T-helper 2 cell treated with Interferon-gamma antibody and Interleukin-4, amounts not matched to agents 5 μg/mL and 100 μg/mL, for 36 hours (primary cell): ENCODE data around the gene GCC1.

Source experiments
- DNase-seq: peaks from one replicate; pipeline ENCODE4 v3.0.0; 2021; ENCODE audit warnings: low spot score
- H3K27ac Mint-ChIP-seq: one replicate; pipeline ENCODE4 v1.8.0; 2021; ENCODE audit warnings: mild to moderate bottlenecking, mixed read lengths
- H3K27me3 Mint-ChIP-seq: one replicate; pipeline ENCODE4 v1.8.0; 2021; ENCODE audit warnings: low read depth, mixed read lengths
- H3K36me3 Mint-ChIP-seq: one replicate; pipeline ENCODE4 v1.8.0; 2021; ENCODE audit warnings: low read depth, mixed read lengths
- H3K4me1 Mint-ChIP-seq: one replicate; pipeline ENCODE4 v1.8.0; 2021; ENCODE audit warnings: low read depth, mixed read lengths
- H3K4me3 Mint-ChIP-seq: one replicate; pipeline ENCODE4 v1.8.0; 2022; ENCODE audit warnings: mild to moderate bottlenecking, moderate library complexity, mixed read lengths
- H3K9me3 Mint-ChIP-seq: one replicate; pipeline ENCODE4 v1.8.0; 2021; ENCODE audit warnings: mixed read lengths

Gene GCC1

GRCh38 chr7:127539116-127539515 is 46.3 kb downstream of the GCC1 start:
- no peak overlapping the region for H3K4me3 Mint-ChIP-seq
- H3K9me3 Mint-ChIP-seq, result peaks cover 4% of the 10 kb centered on the region
- no peak for DNase-seq
- H3K27ac Mint-ChIP-seq, result no peak overlapping the region
- peaks cover 35% of the 10 kb centered on the region for H3K27me3 Mint-ChIP-seq
- no peaks in the 10 kb centered on the region for H3K4me1 Mint-ChIP-seq
- no peaks in the 10 kb centered on the region for H3K36me3 Mint-ChIP-seq

GRCh38 chr7:127536741-127537140 is 48.7 kb downstream of the GCC1 start:
- H3K4me3 Mint-ChIP-seq, result no peak overlapping the region
- H3K27ac Mint-ChIP-seq, result no peak overlapping the region
- H3K27me3 Mint-ChIP-seq, result peaks cover 36% of the 10 kb centered on the region
- peaks cover 4% of the 10 kb centered on the region for H3K9me3 Mint-ChIP-seq
- DNase-seq, result no peak
- no peaks in the 10 kb centered on the region for H3K36me3 Mint-ChIP-seq
- no peaks in the 10 kb centered on the region for H3K4me1 Mint-ChIP-seq

- Mint-ChIP-seq H3K4me3 (no peak overlapping the region), H3K9me3 (peaks cover 4% of the 10 kb centered on the region), H3K27ac (no peak overlapping the region), H3K27me3 (peaks cover 36% of the 10 kb centered on the region), H3K4me1 (no peaks in the 10 kb centered on the region), H3K36me3 (no peaks in the 10 kb centered on the region)
- no peak for DNase-seq
These were observed 49.1 kb downstream of the GCC1 start for GRCh38 chr7:127536394-127536691.

GRCh38 chr7:127535546-127536393 is 49.6 kb downstream of the GCC1 start:
- no peak overlapping the region for H3K27ac Mint-ChIP-seq
- H3K4me3 Mint-ChIP-seq, result no peak overlapping the region
- no peaks in the 10 kb centered on the region for H3K36me3 Mint-ChIP-seq
- peaks cover 36% of the 10 kb centered on the region for H3K27me3 Mint-ChIP-seq
- peaks cover 3% of the 10 kb centered on the region for H3K9me3 Mint-ChIP-seq
- no peak for DNase-seq
- H3K4me1 Mint-ChIP-seq, result no peaks in the 10 kb centered on the region

- Mint-ChIP-seq H3K4me3 (no peak overlapping the region), H3K36me3 (no peaks in the 10 kb centered on the region), H3K27ac (no peak overlapping the region), H3K9me3 (no peaks in the 10 kb centered on the region), H3K4me1 (no peaks in the 10 kb centered on the region), H3K27me3 (peaks cover 35% of the 10 kb centered on the region)
- no peak for DNase-seq
These were observed 50.8 kb downstream of the GCC1 start for GRCh38 chr7:127534636-127535035.

GRCh38 chr7:127532736-127533135 is 52.7 kb downstream of the GCC1 start:
- no peak overlapping the region for H3K27ac Mint-ChIP-seq
- H3K36me3 Mint-ChIP-seq, result no peaks in the 10 kb centered on the region
- H3K9me3 Mint-ChIP-seq, result no peaks in the 10 kb centered on the region
- peaks cover 32% of the 10 kb centered on the region for H3K27me3 Mint-ChIP-seq
- no peak overlapping the region for H3K4me3 Mint-ChIP-seq
- no peak for DNase-seq
- H3K4me1 Mint-ChIP-seq, result no peaks in the 10 kb centered on the region

GRCh38 chr7:127532151-127532550 is 53.2 kb downstream of the GCC1 start:
- Mint-ChIP-seq H3K9me3 (no peaks in the 10 kb centered on the region), H3K27me3 (peaks cover 29% of the 10 kb centered on the region), H3K27ac (no peak overlapping the region), H3K4me1 (no peaks in the 10 kb centered on the region), H3K4me3 (no peak overlapping the region), H3K36me3 (no peaks in the 10 kb centered on the region)
- no peak for DNase-seq
